ENCODE data around the gene DTL. TPM values are rescaled to one million over a fixed set of nuclear protein-coding genes. Genes with fewer than 3 reads are reported as not detected.

The DTL gene
- total and polyA plus RNA-seq, 7 donors = 0.36 to 4.4 (median 0.60) TPM; not detected in 2

DNA sequence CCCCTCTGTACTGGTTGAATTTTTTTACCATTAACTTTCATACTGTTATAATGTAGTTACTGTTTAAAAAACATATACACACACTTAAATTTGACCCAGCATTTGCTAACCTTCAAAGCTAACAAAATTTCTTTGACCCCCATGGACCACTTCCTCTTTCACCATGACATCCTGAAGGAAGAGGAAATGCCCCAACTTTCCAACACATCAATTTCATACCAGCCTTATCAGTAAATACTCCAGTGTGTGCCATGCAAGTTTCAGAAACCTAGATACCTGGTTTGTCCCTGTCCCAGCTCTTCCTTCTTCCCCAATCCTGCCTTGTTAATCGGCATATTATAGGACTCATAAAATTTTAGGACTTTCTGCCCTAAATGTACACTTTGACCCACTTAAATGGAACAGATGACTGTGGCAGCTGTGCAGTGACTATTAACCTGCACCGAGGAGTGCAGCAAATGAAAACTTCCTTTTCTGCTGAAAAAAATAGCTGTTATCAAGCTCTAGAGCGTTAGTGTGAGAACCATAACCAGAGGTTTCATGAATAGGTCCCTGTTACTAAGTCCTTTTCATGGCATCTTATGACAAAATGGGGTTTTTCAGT, 54.1 kb downstream of the DTL start:
- intact Hi-C loops (cut with DNase I) = no loop called here
- Histone ChIP-seq H3K4me1 (peaks cover 0 to 13% (median 10%) of the 10 kb centered on the region in 4 donors), H3K27me3 (no peaks in the 10 kb centered on the region), H3K9me3 (no peaks in the 10 kb centered on the region), H3K27ac (no peak overlapping the region), H3K36me3 (no peaks in the 10 kb centered on the region), H3K4me3 (no peak overlapping the region)
- 8 to 36% methylated on average over 3 of the region's 3 CpGs for WGBS, 2 donors
- no peak for DNase-seq
- no peak for TF ChIP-seq POLR2AphosphoS5 (IDR thresholded peaks at IDR 0.05)
- no peak for TF ChIP-seq EP300 (IDR thresholded peaks at IDR 0.05)
- no peak for TF ChIP-seq POLR2A (IDR thresholded peaks at IDR 0.05)
- TF ChIP-seq, protein P1, sequence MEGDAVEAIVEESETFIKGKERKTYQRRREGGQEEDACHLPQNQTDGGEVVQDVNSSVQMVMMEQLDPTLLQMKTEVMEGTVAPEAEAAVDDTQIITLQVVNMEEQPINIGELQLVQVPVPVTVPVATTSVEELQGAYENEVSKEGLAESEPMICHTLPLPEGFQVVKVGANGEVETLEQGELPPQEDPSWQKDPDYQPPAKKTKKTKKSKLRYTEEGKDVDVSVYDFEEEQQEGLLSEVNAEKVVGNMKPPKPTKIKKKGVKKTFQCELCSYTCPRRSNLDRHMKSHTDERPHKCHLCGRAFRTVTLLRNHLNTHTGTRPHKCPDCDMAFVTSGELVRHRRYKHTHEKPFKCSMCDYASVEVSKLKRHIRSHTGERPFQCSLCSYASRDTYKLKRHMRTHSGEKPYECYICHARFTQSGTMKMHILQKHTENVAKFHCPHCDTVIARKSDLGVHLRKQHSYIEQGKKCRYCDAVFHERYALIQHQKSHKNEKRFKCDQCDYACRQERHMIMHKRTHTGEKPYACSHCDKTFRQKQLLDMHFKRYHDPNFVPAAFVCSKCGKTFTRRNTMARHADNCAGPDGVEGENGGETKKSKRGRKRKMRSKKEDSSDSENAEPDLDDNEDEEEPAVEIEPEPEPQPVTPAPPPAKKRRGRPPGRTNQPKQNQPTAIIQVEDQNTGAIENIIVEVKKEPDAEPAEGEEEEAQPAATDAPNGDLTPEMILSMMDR (IDR thresholded peaks at IDR 0.05) = no peak

DNA sequence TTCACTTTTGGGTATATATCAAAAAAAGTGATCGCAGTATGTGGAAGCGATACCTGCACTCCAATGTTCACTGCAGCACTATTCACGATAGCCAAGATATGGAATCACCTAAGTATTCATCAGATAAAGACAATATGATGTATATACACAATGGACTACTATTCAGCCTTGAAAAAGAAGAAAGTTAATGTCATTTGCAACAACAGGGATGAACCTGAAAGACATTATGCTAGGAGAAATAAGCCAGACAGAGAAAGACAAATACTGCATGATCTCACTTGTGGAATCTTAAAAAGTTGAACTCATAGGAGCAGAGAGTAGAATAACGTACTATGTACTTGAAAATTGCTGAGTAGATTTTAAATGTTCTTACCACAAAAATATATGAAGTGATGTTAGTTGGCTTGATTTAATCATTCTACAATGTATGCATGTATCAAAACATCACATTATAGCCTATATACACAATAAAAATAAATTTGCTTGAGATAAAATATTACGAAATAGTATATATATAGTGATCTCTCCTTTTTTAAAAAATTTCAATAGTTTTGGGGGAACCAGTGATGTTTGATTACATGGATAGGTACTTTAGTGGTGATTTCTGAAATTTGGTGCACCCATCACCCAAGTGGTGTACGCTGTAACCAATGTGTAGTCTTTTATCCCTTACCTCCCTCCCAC, 56.0 kb downstream of the DTL start:
- H3K27ac ChIP-seq = no peak overlapping the region
- DNase-seq = no peak
- H3K4me3 ChIP-seq = no peak overlapping the region
- no peaks in the 10 kb centered on the region for H3K36me3 ChIP-seq
- H3K27me3 ChIP-seq = no peaks in the 10 kb centered on the region
- intact Hi-C loops (cut with DNase I) = no loop called here
- no peaks in the 10 kb centered on the region for H3K9me3 ChIP-seq
- 81 to 88% methylated on average over 6 of the region's 6 CpGs for WGBS, 2 donors
- H3K4me1 ChIP-seq = peaks cover 0 to 13% (median 10%) of the 10 kb centered on the region in 4 donors
- TF ChIP-seq POLR2AphosphoS5 (IDR thresholded peaks at IDR 0.05) (no peak), POLR2A (IDR thresholded peaks at IDR 0.05) (no peak), EP300 (IDR thresholded peaks at IDR 0.05) (no peak)
- TF ChIP-seq, protein P1 (IDR thresholded peaks at IDR 0.05) = no peak

DNA sequence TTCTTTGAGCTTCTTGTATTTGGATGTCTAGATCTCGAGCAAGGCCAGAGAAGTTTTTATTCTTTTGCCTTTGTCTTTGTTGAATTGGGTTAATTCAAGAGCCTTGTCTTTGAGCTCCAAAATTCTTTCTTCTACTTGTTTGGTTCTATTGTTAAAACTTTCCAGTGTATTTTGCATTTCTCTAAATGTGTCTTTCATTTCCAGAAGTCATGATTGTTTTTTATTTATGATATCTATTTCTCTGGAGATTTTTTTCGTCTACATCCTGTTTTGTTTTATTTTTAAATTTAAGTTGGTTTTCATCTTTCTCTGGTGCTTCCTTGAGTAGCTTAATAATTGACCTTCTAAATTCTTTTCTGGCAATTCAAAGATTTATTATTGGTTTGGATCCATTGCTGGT, 61.8 kb downstream of the DTL start:
- H3K27me3 ChIP-seq = no peaks in the 10 kb centered on the region
- H3K4me1 ChIP-seq = no peaks in the 10 kb centered on the region
- H3K36me3 ChIP-seq = no peaks in the 10 kb centered on the region
- H3K27ac ChIP-seq = no peak overlapping the region
- intact Hi-C loops (cut with DNase I) = no loop called here
- 91 to 92% methylated on average over 2 of the region's 2 CpGs for WGBS, 2 donors
- no peaks in the 10 kb centered on the region for H3K9me3 ChIP-seq
- H3K4me3 ChIP-seq = no peak overlapping the region
- no peak for DNase-seq
- TF ChIP-seq, protein P1 (IDR thresholded peaks at IDR 0.05) = no peak
- no peak for TF ChIP-seq POLR2A (IDR thresholded peaks at IDR 0.05)
- TF ChIP-seq EP300 (IDR thresholded peaks at IDR 0.05) = no peak
- no peak for TF ChIP-seq POLR2AphosphoS5 (IDR thresholded peaks at IDR 0.05)

DNA sequence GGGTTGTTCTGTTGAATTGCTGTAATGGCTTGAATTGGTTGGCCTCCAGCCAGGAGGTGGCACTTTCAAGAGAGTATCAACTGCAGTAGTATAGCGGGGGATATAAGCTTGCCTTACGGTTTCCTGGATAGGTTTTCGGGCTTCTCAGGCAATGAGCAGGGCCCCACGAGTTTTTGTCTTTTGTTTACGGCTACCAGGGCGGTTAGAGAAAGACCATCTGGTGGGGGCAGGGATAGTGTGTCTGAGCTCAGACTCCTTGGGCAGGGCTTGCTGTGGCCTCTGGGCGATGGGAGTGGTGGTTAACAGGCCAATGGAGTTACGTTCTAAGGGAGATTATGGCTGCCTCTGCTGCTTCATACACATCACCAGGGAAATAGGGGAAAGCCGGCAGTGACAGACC, 62.8 kb downstream of the DTL start:
- Histone ChIP-seq H3K4me3 (no peak overlapping the region), H3K4me1 (no peaks in the 10 kb centered on the region), H3K27ac (no peak overlapping the region), H3K9me3 (no peaks in the 10 kb centered on the region), H3K36me3 (no peaks in the 10 kb centered on the region), H3K27me3 (no peaks in the 10 kb centered on the region)
- DNase-seq = no peak
- WGBS, 2 donors = 91 to 93% methylated on average over 9 of the region's 9 CpGs
- TF ChIP-seq POLR2A (IDR thresholded peaks at IDR 0.05) = no peak
- TF ChIP-seq, protein P1 (IDR thresholded peaks at IDR 0.05) = no peak
- no peak for TF ChIP-seq EP300 (IDR thresholded peaks at IDR 0.05)
- TF ChIP-seq POLR2AphosphoS5 (IDR thresholded peaks at IDR 0.05) = no peak
- intact Hi-C loops (cut with DNase I) = no loop called here

Measured in sigmoid colon (tissue), 7 donors.